Thymus (tissue), 11 donors: ENCODE measurements around the gene MRAS. TPM values are rescaled to one million over a fixed set of nuclear protein-coding genes. Genes with fewer than 3 reads are reported as not detected.

Experiments
- DNase-seq, 9 donors: peaks; one replicate each; pipeline ENCODE4 v3.0.0-alpha.2; 2013; ENCODE audit warnings: low spot score in 9 of 9, low read depth in 6 of 9, missing footprints in 1 of 9
- H3K27ac ChIP-seq, 2 donors: one replicate each; pipeline ENCODE4 v1.5.1; 2013; ENCODE audit warnings: control low read depth in 1 of 2, low read depth in 1 of 2, low read length in 1 of 2, mild to moderate bottlenecking in 1 of 2, moderate library complexity in 1 of 2
- H3K27me3 ChIP-seq, 2 donors: one replicate each; pipeline ENCODE4 v1.5.1; 2013; ENCODE audit warnings: low read length in 1 of 2; ENCODE audit not compliant: control insufficient read depth in 2 of 2, insufficient read depth in 1 of 2
- H3K36me3 ChIP-seq, 2 donors: one replicate each; pipeline ENCODE4 v1.5.1; 2013; ENCODE audit warnings: low read length in 1 of 2, mild to moderate bottlenecking in 1 of 2, moderate library complexity in 1 of 2; ENCODE audit not compliant: control insufficient read depth in 2 of 2, insufficient read depth in 2 of 2
- H3K4me1 ChIP-seq, 2 donors: one replicate each; pipeline ENCODE4 v1.5.1; 2013; ENCODE audit warnings: low read length in 2 of 2; ENCODE audit not compliant: control insufficient read depth in 2 of 2, insufficient read depth in 2 of 2
- H3K4me3 ChIP-seq, 2 donors: one replicate each; pipeline ENCODE4 v1.5.1; 2013; ENCODE audit warnings: low read length in 2 of 2, control low read depth in 1 of 2, mild to moderate bottlenecking in 1 of 2
- H3K9me3 ChIP-seq, 2 donors: one replicate each; pipeline ENCODE4 v1.5.1; 2013; ENCODE audit warnings: low read length in 1 of 2, mild to moderate bottlenecking in 1 of 2; ENCODE audit not compliant: control insufficient read depth in 2 of 2, insufficient read depth in 1 of 2
- WGBS: extraction: QIAGEN DNeasy Blood & Tissue Kit; methylation state at CpG from one replicate; pipeline ENCODE4 v1.1.7; 2013; 5-methylcytosine and 5-hydroxymethylcytosine counted together
- polyA plus RNA-seq: library from polyadenylated mRNA; stranded (reverse); fragments of 200-250 nt; gene quantifications from one replicate; pipeline ENCODE4 v1.2.3, GENCODE V29; 2013
- total RNA-seq: library from RNA; stranded (reverse); fragments of 120-200 nt; gene quantifications from one replicate; pipeline ENCODE4 v1.2.4, GENCODE V29; 2013
- donor health status: healthy.

MRAS gene
- total and polyA plus RNA-seq, 2 donors: 4.7 to 11.7 TPM

DNA sequence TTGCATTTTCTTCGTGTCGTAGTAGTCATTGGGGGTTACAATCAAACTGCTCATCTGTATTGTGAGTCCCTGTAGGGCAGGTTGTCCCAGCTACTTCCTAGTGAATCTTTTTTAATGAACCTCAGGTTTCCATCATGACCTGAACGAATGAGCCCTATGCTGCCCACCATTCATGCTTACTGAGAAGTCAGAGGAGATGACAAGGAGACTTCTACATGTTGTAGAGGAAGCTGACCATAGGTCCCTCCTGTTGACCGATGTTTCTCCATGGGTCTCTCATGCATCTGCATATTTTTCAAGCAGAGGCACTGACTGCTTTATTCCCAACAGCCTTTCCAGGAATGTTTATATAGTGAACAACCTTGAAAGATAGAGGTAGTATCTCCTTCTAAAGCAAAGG, 13.8 kb upstream of the MRAS start:
- Histone ChIP-seq H3K4me3 (no peak overlapping the region), H3K27me3 (no peaks in the 10 kb centered on the region), H3K36me3 (no peaks in the 10 kb centered on the region), H3K27ac (no peak overlapping the region), H3K4me1 (peaks cover 0 to 2% of the 10 kb centered on the region in 2 donors), H3K9me3 (no peaks in the 10 kb centered on the region)
- DNase-seq: no peak
- 94% methylated on average over 4 of the region's 4 CpGs for WGBS

GRCh38 chr3:138336454-138336999, 11.9 kb upstream of the MRAS start:
- Histone ChIP-seq H3K4me3 (no peak overlapping the region), H3K36me3 (no peaks in the 10 kb centered on the region), H3K9me3 (no peaks in the 10 kb centered on the region), H3K27ac (no peak overlapping the region), H3K27me3 (no peaks in the 10 kb centered on the region), H3K4me1 (no peaks in the 10 kb centered on the region)
- 95% methylated on average over 4 of the region's 4 CpGs for WGBS
- no peak for DNase-seq

DNA sequence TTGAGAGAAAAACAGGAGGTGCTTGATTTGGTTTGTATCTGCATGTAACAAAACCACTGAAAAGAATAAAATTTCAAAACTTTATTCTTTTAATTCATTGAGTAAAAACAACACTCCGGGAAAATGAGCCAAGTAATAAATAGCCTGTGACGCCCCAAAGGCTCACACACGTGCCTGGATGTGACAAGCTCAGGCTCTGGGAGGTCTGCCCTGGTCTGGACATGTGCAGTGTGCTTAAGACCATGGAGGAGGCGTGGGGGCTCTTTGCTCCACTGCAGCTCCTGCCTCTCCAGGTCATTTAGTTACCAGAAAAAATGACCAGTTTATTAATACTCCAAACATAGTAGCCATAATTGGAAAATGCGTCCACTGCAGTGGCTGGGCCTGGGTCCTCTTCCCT, 10.1 kb upstream of the MRAS start:
- no peaks in the 10 kb centered on the region for H3K36me3 ChIP-seq
- H3K4me1 ChIP-seq: no peaks in the 10 kb centered on the region
- no peak for DNase-seq

DNA sequence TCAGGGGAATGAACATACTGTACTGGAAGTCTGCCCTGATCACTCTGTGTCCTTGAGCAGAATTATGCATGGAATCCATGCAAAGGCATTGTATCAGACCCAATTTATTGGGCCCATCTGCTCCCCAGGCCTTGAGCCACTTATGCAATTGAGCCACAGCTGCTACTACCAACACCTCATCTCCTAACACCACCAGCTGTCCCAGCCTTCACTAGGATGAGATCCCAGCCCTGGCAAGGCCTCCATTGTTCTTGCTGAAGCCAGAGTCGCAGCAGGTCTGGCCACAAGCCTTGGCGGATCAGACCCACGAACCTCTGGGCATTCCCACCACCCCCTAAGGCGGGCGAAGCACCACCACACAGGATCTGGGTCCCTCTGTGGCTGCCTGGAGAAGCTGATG, 9.6 kb upstream of the MRAS start:
- Histone ChIP-seq H3K4me1 (no peaks in the 10 kb centered on the region), H3K27ac (no peak overlapping the region), H3K27me3 (peaks cover 0 to 2% of the 10 kb centered on the region in 2 donors), H3K9me3 (no peaks in the 10 kb centered on the region), H3K36me3 (no peaks in the 10 kb centered on the region), H3K4me3 (no peak overlapping the region)
- no peak for DNase-seq
- 97% methylated on average over 5 of the region's 5 CpGs for WGBS

More for the DNA sequence above, 10.1 kb upstream of the MRAS start:
- no peak overlapping the region for H3K27ac ChIP-seq
- H3K9me3 ChIP-seq: no peaks in the 10 kb centered on the region
- peaks cover 0 to 2% of the 10 kb centered on the region in 2 donors for H3K27me3 ChIP-seq
- H3K4me3 ChIP-seq: no peak overlapping the region
- 74% methylated on average over 5 of the region's 5 CpGs for WGBS

DNA sequence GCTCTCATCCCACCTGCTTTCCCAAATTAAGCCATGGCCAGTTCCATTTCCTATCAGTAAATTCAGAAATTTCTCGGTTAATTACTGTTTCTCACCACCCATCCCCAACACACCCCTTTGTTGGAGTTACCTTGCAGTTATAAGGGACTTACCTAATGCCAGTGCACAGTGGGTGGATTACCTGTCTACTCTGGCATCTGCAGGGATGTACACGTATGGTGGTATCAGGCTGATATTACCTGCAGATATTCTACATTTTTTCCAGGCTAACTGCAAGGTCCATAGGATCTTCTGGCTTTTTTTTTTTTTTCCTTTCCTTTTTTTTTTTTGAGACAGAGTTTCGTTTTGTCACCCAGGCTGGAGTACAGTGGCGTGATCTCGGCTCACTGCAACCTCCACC, 7.9 kb upstream of the MRAS start:
- Histone ChIP-seq H3K9me3 (no peaks in the 10 kb centered on the region), H3K4me3 (no peak overlapping the region), H3K27ac (no peak overlapping the region), H3K36me3 (no peaks in the 10 kb centered on the region), H3K27me3 (peaks cover 0 to 4% of the 10 kb centered on the region in 2 donors), H3K4me1 (no peaks in the 10 kb centered on the region)
- no peak for DNase-seq
- 96% methylated on average over 5 of the region's 5 CpGs for WGBS

DNA sequence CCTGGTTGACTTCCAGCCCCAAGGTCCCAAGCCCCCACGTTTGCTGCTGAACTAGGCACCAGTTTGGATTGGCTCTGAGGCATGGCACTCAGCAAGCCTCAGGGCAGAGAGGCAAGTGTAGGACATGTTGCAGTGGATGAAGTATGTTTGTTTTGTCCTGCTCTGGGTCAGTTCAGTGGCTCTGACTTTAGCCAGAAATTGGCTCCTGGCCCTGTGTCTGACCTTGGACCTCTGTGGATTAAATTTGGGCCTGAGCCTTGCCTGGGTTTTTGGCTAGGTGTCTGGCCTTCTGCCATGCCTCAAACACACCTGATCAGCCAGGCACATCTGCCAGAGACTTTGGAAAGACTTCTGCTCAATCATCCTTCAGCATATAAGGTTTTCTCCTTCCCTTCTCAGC, 3.6 kb upstream of the MRAS start:
- no peaks in the 10 kb centered on the region for H3K36me3 ChIP-seq
- H3K9me3 ChIP-seq: no peaks in the 10 kb centered on the region
- 86% methylated on average over 1 of the region's 1 CpG for WGBS
- no peak overlapping the region for H3K4me3 ChIP-seq
- no peak overlapping the region for H3K27ac ChIP-seq
- H3K27me3 ChIP-seq: peaks cover 30 to 44% of the 10 kb centered on the region in 2 donors
- no peaks in the 10 kb centered on the region for H3K4me1 ChIP-seq
- DNase-seq: no peak

DNA sequence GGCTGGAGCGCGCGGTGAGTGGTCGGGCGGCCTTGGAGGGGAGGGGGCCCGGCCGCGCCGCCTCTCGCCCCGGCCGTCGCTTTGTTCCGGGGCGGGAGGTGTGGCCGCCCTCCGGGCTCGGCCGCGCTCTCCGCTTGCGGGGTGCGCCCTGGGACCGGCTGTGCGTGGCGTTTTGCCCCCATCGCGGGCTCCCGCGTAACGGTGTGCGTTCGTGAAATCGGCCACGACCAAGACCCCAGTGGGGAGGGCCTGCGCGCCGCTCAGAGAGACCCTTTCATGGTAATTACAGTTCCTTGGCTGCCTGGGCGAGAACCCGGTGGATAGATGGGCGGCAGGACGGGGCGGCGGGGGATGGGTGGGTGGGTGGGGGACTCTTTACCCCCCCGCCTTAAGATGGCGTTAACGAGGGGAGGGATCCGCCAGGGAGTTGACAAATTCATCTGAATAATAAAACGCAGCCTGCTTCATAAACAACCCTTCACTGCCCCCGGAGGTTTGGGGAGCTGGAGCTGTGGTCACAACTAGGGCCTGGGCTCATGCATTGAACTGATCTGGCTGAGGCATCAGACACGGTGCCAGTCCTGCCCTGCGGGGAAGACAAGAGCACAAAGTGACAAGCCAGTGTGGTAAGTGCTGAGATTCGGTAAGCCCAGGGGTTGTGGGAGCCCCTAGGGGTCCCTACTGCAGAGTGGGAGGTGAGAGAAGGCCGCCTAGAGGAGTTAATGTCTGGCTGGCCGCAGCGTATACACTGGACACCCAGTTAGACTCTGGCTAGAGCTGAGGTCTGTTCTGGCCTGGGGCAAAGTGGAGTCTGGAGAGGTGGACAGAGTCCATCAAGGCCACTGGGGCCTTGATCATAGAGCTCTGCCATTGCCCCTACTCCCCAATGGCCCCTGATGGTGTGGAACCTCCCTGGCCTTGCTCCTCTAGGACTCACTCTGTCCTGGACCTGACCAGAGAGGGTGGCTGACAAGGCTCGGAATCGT, 668 bp downstream of the MRAS start:
- Histone ChIP-seq H3K4me3 (peak overlapping the region in 1 of 2 donors; percentile 47), H3K4me1 (no peaks in the 10 kb centered on the region), H3K36me3 (no peaks in the 10 kb centered on the region), H3K27me3 (peaks cover 36 to 69% of the 10 kb centered on the region in 2 donors), H3K27ac (peak overlapping the region in 1 of 2 donors; percentile 79), H3K9me3 (no peaks in the 10 kb centered on the region)
- WGBS: 20% methylated on average over 58 of the region's 58 CpGs
- no peak for DNase-seq

DNA sequence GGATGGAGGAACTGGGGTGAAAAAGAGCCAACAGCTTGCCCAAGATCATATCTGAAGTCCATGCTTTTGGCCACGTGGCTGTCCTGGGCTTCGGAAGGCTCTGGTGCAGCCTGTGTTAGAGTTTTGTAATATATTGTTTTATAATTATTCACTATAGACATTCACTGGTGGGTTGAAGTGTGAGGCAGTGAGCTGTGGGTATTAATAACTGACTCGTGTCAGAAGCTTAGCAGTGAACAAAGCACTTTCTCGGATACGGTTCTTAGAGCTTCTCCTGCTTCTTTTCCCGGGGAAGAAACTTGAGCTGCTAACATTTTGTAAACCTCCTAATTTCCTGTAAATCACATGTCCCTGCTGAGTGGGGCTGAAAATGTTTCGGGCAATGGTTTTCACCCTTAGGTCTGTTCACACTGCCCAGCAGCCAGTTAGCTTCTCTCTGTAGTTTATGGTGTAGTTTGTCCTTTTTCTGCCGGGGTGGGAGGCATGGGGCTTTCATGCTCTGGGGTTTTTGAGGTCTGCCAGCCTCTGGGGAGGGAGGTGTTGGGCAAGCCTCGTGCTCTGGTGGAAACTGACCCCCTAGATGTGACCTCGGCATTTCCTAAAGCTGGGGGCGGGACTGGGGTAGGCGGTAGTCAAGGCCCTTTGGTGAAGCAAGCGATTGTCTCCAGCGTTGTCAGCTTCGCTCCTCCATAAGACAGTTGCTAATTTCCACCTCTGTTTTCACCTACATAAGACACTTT, 1.7 kb downstream of the MRAS start:
- Histone ChIP-seq H3K27me3 (peaks cover 36 to 69% of the 10 kb centered on the region in 2 donors), H3K4me3 (no peak overlapping the region)
- DNase-seq: no peak

GRCh38 chr3:138351151-138351550, 2.8 kb downstream of the MRAS start:
- Histone ChIP-seq H3K4me1 (no peaks in the 10 kb centered on the region), H3K27ac (no peak overlapping the region), H3K9me3 (no peaks in the 10 kb centered on the region), H3K36me3 (no peaks in the 10 kb centered on the region), H3K27me3 (peaks cover 36 to 61% of the 10 kb centered on the region in 2 donors), H3K4me3 (no peak overlapping the region)
- DNase-seq: no peak

More for the DNA sequence above, 1.7 kb downstream of the MRAS start:
- no peaks in the 10 kb centered on the region for H3K36me3 ChIP-seq
- WGBS: 86% methylated on average over 15 of the region's 15 CpGs
- H3K9me3 ChIP-seq: no peaks in the 10 kb centered on the region
- H3K4me1 ChIP-seq: no peaks in the 10 kb centered on the region
- peak overlapping the region; percentile 49 for H3K27ac ChIP-seq
